Measurements from ENCODE around the gene SPAG9.

GRCh38 chr17:50943575-50943933 lies 177.1 kb downstream of the SPAG9 start:
- TF ChIP-seq CTCF (IDR thresholded peaks at IDR 0.05) (no peak), REST (IDR thresholded peaks at IDR 0.05; ENCODE audit: insufficient read depth in 1 of 2, low read depth in 2 of 2, low read length in 1 of 2) (no peak), SIN3A (IDR thresholded peaks at IDR 0.05; ENCODE audit: borderline replicate concordance, insufficient read depth, low read depth, low read length) (no peak), POLR2AphosphoS5 (IDR thresholded peaks at IDR 0.05; ENCODE audit: low read depth, low read length) (no peak), TCF7L2 (IDR thresholded peaks at IDR 0.05; ENCODE audit: low read depth, low read length) (no peak)

Data from Panc1 (cell line).